Measurements from ENCODE around the gene TNS1.

Gene TNS1

DNA sequence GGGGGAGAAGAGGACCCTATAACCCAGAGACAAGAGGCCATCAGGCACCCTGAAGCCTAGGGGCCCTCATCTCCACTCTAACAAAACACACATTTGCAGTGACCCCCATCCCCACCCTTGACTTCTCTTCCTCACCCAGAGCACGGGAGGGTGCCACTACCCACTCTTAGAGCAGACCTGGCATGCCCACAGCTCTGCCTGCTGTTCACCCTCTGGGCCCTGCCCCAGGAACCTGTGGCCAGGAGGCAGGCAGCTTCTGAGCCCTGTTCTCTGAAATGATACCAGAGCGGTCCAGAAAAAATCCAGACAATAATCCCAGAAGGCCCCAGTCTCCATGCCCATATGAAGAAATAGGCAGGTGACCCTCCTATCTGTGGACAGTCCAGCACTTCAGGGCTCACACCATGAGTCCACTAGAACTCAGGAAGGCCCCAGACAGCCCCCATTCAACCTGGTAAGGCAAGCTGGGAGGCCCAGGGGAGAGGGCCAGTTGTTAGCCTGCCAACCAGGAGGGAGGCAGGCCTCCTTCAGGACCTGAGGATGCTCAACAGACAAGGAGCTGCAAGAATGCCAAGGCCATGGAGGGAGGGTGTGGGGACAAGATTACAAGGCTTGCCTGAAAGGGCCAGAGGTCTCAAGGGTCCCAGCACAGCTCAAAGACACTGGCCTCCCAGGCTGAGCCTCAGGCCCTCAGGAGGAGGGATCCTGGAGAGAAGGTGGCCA, 75.0 kb downstream of the TNS1 start:
- no peak for DNase-seq

DNA sequence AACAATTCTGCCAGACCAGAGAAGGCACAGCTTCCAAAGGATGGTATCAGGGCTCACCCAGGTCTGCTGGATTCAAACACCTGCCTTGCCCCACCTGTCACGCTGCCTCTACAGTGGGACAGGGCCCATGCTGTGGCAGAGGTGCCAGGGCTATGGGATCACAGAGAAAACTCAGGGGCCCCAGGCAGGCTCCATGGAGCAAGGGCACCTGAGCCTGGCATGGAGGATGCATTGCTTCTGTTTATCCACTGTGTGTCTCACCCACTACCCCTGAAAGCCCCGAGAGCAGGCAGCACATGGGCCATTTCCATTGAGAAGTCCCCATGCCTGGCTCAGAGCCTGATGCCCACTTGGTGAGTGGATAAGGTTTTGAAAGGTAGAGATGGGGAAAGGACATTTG, 76.0 kb downstream of the TNS1 start:
- DNase-seq = no peak

DNA sequence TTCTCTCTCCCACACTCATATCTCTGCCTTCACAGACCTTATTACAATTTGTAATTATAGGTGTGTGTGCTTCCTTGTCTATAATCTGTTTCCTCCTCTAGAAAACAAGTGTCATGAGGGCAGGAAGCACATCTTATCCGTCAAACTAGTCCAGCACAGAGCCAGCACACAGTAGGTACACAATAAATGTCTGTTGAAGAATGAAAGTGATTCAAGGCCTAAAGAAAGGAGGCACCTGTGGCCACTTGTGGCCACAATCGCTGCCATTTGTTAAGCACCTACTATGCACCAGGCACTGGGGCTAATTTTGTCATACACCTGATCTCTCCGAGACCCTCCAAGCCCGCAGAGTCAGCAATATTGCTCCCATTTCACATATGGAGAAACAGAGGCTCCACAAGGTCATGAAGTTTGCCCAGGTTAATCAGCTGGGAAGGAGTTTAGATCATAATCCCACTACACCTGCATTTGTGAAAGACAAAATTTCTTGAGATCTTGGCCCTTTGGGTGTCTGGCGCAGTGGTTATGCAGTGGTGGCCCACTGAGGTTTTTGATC, 78.4 kb downstream of the TNS1 start:
- no peak for DNase-seq

DNA sequence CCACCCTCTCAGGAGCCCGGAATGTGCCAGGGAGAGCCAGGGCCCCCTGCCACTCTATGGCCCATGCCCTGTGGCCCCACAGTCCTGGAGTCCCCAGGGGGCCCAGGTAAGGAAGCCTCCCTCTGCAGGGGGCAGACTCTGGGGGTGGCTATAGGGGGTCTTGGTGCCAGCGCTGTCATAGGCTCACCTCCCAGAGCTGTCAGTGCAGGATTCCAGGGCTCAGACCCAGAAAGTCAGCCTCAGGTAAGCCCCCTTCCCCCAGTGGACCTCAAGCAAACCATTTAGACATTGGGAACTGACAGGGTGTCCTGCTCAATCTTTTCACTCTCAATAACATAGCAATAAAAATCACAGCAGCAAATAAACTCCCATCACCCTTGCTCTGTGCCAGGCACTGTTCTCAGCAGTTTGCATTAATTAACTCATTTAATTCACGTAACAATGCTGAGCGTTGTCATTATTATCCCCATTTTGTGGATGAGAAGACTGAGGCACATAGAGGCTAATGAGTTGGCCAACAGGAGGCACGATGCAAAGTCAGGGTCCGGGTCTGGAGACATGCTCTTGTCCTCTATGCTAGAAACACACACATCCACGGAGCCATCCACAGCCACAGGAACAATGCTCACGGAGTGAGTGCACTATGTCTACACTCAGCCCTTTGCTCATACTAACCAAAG, 79.6 kb downstream of the TNS1 start:
- no peak for DNase-seq

DNA sequence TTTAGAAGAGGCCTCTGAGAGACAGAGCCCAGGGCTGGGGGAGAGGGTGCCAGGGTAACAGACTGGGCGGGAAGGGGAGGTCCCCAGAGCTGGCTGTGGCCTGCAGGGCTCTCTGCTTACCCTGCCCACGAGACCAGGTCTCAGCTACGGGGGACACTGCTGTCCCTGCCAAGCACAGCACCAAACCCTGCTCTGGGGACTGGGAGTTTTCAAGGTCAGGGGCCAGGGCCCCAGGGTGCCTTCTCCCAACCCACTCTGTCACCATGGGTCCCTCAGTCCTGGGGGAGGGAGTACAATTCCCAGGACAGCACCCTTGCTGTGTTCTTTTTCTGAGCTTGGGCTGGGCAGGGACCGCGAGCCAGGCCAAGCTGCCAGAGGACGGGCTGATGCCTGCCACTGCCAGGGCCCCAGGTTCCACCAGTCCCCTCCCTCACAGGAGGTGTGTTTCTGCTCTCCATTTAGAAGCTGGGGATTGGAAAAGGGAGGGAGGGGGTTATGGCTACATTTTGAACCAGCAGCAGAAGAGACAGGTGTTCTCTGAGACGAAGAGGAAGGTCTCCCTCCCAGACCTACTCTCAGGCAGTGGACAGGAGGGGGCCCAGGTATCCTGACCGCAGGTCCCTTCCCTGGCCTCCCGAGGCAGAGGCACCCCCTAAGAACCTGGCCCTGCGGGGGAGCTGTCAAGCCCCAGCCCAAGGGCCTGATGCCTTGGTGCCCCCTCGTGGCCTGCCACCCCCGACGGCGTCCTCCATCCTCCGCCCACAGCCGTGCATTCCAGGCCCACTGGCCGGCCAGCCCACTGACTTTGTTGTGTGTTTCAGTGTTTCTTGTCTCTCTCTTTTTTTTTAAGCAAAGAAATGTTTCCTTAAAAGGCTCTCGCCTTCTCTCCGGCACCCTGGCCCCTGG, 80.4 kb downstream of the TNS1 start:
- no peak for DNase-seq

DNA sequence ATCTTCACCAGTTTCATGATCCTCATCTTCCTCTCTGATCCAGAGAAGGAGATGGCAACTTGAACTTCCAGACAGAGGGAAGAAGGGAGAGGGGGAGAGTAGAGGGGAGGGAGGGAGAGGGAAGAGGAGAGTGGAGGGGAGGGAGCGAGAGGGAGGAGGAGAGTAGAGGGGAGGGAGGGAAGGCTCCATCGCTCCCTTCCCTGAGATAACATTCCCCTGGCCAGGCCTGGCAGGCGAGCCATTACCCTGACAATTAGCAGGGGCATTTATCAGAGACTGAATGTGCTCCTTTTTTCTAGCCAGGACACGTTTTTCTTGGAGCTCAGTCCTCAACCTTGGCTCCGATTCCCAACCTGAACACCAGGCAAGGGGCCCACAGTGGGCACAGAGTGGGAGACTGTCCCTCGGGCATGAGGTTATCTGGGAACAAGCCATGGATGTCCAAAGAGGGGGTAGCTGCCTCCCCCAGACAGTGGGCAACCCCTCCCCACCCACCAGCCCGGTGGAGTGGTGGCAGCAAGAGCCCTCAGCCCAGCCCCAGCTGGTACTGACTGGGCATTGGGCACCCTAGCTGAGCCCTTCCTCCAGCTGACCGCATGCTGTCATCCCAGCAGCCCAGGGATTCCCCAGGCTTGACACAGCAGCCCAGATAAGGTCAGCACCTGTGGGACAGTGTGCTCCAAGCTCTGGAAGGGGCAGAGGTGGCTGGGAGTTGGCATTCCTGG, 81.8 kb downstream of the TNS1 start:
- DNase-seq = no peak

DNA sequence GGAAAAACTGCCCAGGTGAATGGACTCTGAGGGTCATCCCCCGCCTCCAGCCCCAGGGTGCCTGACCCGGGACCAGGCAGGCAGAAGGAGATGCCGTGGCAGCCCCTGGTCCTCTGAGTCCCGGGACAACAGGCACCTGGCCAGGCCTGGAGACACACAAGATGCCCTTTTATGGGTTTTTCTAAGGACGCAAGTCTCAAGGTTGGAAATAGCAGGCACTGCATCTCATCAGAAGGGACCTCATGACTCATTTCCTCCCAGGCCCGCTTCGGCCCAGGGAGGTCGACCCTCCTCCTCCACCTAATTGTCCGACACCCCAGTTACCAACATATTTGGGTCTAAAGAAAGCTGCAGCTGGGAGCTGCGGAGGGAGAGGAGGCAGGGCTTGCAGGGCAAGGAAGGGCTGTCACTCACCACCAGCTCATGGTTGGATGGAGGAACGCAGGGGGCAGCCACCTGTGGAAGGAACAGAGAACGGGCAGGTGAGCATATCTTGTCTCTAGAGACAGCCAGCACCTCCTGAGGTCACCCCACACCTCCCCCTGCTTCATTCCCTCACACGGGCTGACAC, 82.9 kb downstream of the TNS1 start:
- DNase-seq = no peak

DNA sequence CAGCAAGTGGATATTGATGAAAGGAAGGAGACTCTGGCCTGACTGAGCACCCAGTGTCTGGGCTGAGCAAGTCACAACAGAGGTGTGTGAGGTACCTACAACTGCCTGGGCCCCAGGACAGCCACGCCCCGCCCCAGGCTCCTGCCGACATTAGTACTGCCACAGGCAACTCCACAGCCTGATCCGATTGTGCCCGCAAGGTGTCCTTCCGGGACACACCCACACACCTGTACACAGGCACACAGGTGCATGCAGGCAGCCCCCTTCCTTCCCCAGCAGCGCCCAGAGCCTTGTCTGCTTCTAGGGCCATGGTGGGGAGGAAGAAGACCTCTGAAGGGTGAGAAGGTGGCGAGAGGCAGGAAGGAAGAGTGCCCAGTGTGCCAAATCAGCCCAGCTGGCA, 83.6 kb downstream of the TNS1 start:
- DNase-seq = no peak

DNA sequence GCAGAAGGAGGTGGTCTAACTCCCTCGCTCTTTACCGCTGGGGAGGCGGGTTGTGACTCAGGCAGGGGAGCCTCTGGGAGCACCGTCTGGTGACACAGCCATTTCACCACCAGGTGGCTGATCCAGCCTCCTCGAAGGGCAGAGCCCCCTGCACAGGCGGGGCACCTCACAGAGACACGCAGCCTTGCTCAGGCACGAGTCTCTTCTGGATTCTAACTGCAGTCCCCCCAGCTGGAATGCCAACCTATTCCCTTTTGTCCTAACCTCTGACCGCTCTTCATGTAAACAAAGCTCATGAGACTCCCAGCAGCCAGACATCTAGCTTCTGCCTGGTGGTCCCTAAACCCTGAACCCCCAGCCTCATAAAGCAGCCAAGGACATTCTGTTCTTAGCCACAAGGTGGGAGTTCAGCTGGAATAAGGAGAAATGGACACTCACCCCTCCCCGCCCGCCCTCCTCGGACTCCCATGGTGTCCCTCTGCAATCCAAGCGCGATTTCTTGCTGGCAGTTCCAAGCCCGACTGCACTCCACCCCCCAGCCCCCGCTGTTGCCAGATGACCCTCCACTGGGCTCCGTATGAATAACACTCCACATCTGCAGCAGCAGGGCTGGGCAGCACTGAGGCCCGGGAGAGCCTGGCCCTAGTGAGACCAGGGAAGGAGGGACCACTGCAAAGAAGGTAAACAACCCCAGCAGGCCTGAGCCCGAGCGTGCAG, 84.3 kb downstream of the TNS1 start:
- DNase-seq = no peak

DNA sequence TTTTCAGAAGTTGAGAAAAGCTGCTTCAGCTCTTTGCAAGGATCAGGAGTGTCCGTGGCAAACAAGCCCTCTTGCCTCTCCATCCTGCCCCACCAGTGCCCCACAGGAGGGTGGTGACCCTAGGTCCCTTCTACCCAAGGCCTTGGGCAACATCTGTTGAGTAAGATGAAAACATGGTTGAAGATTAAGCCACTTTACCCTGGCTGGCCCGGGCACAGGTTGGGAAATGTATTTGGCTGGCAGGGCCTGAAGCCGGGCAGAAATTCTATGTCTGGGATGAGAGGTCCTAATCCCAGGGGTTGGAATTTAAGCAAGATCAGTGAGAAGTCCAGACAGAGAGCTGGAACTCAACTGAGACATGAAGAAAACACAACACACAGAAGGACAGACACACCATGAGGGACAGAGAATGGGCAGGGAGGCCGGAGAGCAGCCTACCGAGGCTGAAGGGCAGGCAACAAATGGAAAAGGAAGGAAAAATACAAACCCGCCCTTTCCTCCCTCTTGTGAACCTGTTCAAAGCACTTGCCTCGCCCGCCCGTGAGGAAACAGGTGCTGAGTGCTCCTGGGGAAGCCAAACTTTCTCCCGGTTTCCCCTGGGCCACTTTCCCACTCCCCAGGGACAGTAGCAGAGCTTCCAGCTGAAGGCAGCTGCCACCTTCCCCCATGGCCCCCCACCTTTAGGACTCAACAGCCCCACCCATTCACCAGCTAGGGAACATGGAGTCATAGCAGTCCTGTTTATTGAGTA, 86.1 kb downstream of the TNS1 start:
- DNase-seq = no peak

DNA sequence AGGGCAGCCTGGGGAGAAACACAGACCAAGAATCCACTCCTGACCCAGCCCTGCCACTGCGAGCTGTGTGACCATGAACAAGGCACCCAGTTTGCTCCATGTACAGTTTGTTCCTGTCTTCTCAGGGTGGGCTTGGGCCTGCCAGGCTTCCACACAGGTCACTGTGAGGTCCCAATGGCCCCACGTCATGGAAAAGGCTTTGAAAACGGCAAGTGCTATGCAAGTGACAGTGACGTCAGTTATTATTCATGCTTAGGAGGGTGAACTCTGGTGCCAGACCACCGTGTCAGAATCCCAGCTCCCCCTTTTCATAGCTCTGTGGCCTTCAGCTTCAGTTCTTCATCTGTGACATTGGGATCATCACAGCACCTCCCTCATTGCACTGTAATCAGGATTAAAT, 87.1 kb downstream of the TNS1 start:
- no peak for DNase-seq

DNA sequence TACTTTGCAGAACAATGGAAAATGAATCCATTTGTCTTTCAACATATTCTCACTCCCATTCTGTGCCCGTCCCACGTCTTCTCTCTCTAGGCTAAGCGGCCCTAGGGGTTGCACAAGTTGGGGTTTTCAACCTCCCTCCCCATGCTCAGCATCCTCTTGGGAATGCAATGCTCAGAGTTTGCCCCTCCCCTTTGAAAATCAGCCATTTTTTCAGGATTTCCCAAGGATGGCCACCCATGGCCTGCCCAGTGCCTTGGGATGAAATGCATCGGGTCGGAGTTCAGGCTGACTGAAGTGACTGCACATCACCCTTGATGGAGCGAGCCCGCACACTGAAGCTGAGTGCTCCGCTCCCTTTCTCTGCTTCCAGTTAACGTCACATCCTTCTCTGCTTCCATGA, 87.9 kb downstream of the TNS1 start:
- no peak for DNase-seq

DNA sequence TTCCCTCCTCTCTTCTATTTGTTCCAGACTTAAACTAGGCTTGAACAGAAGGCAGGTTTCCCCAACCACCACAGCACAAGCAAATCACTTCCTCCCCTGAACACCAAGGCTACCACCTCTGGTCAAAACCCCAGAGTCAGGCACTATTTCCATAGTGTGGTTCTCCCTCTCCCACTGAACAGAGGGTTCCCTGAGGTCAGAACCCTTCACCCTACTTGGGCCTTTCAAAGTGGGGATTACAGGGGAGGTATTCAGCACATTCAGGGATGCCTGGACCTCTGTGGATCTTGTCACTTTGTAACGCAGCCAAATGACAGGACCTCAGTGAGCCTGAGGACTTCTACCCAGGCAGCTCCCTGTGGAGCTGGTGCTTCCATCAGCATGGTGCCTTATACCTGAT, 88.7 kb downstream of the TNS1 start:
- no peak for DNase-seq

DNA sequence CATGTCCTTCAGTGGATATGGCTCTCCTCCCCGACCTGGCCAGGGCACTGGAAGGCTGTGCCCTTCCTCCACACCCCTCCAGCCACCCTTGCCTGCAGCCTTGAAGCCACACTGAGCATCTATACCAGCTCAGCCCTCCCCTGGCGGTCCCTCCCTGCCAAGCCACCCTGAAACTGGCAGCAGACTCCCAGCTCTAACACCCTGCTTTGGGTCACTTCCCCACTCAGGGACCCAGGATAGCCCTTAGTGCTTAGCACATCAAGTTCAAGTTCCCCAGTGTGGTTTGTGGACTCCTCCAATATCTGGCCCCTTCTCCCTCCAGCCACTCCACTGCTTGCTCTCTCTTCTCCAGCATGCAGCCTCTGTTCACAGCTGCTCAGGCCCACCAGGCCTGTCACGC, 89.4 kb downstream of the TNS1 start:
- no peak for DNase-seq

DNA sequence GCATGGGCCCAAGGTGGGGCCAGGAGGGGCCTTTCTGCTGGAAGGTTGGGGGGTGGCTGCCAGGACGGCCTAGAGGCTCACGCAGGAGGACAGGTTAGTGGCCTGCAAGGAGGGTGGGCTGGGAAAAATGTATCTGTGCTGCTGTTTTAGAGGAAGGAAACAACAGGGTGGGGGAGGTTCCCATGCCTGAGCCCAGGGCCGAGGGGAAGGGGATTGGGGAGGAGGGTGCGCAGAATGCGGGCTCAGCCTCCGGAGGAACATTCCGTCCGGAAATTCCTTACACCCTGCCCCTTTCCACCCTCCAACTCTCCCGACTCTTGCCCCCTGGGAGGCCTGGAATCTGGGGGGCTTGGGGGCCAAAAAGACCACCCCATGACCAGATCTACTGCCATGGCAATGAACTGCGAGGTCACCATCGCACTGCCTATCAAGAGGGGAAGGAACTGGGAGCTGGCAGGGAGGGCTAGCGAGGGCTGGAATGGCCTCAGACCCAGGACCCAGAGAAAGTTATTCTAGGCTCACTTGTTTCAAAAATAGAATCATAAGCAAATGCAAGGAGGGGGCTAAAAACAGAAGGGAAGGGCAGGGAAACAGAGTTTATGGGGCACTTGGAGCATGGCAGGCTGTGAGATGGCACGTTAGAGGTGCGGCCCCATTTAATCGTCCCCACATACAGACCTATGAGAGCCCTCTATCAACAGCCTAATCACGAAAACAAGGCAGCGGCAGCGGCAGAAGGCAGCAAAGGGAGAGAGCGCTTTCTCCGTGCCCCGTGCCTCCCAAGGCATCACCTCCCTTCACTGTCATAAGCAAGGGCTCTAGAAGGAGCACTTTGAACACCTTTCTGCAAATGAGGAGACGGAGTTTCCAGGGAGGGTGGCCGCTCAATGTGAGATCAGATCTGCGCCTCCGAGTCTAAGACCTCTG, 90.4 kb downstream of the TNS1 start:
- DNase-seq = no peak

DNA sequence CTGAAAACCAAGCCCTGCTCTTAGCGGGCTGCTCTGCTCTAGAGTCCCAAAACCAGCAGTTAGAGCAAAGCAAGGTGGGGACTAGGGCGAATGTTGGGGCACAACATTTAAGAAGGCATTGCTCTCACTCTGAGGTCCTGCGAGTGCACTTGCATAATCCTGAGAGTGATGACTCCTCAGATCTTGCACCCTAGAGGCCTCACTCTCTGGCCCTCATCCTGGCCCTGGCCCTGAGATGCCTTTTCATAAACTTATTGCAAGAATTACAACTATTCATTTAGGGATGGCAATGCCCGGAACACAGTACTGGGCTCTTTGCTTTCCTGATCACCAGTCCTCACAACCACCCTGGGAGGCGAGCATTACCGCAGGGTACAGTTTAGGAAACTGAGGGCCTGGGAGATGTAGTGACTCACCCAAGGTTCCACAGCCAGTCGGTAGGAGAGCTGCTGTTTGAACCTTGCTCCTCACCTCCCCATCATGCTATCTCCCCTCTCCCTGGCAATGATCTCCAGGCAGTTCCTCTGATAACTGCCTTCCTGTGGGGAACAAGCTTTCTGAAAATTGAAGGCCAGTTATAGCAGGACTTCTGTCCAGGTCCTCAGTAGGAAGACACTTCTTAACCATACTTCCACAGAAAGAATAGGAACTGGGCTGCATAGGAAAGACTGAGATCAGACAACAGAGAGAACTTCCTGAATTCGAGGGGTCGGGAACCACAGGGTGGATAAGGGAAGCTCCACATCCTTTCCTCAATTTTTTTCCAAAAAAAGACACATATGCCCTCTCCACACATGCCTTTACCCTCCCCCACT, 91.3 kb downstream of the TNS1 start:
- DNase-seq = no peak

DNA sequence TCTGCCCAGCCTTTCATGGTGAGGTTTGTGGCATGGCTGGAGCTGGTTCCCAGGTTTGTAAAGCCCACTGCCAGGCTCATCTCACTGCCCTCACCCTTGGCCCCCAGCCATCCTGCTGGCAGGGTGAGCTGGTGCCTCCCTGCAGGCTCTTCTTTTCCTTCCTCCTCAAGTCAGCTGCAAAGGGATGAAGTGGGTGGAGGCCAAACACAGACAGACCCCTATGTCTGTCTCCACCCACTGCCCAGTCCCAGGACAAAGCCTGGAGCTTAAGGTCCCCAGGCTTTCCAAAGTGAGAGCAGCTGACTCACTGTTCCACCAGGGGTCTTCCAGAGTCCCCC, 92.0 kb downstream of the TNS1 start:
- DNase-seq = no peak

DNA sequence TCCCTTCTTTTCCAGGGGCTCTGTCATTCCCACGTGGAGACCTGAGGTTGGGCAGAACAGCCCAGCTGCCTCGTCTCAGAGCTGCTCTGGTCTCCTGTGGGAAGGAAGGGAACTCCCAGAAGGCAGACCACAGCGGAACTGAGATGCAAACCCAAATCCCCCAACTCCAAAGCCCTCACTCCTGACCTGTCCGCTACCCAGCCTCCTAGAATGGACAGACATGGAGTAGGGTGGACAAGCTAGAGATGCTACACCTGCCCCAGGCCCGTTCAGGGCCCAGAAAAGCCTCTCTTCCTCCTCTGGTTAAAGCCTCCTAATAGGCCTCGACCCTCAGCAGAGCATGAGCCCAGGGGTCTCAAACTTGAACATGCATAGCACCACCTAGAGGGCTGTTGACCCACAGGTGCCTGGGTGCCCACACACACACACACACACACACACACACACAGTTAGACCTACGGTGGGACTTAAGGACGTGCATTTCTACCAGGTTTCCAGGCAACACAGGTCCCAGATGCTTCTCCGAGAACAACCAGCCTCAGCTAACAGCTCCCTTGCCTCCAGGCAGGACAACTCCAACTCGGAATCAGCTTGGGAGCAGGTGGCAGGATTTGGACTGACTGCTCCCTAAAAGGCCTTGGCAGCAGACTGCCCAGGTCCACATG, 93.5 kb downstream of the TNS1 start:
- no peak for DNase-seq

DNA sequence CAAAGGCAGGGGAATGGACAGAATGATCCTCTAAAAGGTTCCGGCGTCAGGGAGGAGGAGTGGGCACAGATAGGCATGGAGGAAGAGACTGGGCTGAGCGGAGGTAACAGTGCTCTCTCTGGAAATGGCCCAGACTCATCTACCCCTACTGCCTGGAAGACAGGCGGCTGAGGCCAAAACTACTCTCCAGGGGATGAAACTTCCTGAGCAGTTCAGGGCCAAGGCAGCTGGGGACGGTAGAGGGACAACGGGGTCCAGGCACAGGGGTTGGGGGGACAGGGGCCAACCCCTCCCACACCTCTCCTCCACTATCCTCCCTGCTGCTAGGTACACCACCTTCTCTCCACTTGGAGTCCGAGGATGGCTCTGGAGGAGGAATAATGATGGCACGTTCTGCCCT, 94.3 kb downstream of the TNS1 start:
- DNase-seq = no peak

Data from NCI-H1930 (cell line).